ENCODE measurements around the gene CDHR3.

CDHR3 gene

GRCh38 chr7:105963038-105963667 is at the start of gene CDHR3:
Gene CDHR3, plus strand, starts transcription at chr7:105963264. Its CDS starts 55 bp downstream, at chr7:105963319.
- no peaks in the 10 kb centered on the region for H3K4me1 Mint-ChIP-seq
- H3K9me3 Mint-ChIP-seq: no peaks in the 10 kb centered on the region
- DNase-seq: no peak
- H3K36me3 Mint-ChIP-seq (ENCODE audit: low read depth): no peaks in the 10 kb centered on the region
- no peak within 1 kb of the TSS for H3K27ac Mint-ChIP-seq
- no peaks in the 10 kb centered on the region for H3K27me3 Mint-ChIP-seq
- no peak within 1 kb of the TSS for H3K4me3 Mint-ChIP-seq
- no peak for ATAC-seq

GRCh38 chr7:105913947-105914346 is 49.1 kb upstream of the CDHR3 start:
- H3K4me3 Mint-ChIP-seq: no peak overlapping the region
- no peak for DNase-seq
- H3K4me1 Mint-ChIP-seq: peaks cover 3% of the 10 kb centered on the region
- peaks cover 4% of the 10 kb centered on the region for H3K36me3 Mint-ChIP-seq (ENCODE audit: low read depth)
- no peaks in the 10 kb centered on the region for H3K27me3 Mint-ChIP-seq
- no peak overlapping the region for H3K27ac Mint-ChIP-seq
- no peak for ATAC-seq
- H3K9me3 Mint-ChIP-seq: peaks cover 6% of the 10 kb centered on the region

GRCh38 chr7:105916603-105917002 is 46.5 kb upstream of the CDHR3 start:
- DNase-seq (no peak), ATAC-seq (no peak)
- Mint-ChIP-seq H3K27ac (no peak overlapping the region), H3K4me1 (no peaks in the 10 kb centered on the region), H3K27me3 (no peaks in the 10 kb centered on the region), H3K9me3 (no peaks in the 10 kb centered on the region), H3K36me3 (ENCODE audit: low read depth) (no peaks in the 10 kb centered on the region), H3K4me3 (no peak overlapping the region)

DNA sequence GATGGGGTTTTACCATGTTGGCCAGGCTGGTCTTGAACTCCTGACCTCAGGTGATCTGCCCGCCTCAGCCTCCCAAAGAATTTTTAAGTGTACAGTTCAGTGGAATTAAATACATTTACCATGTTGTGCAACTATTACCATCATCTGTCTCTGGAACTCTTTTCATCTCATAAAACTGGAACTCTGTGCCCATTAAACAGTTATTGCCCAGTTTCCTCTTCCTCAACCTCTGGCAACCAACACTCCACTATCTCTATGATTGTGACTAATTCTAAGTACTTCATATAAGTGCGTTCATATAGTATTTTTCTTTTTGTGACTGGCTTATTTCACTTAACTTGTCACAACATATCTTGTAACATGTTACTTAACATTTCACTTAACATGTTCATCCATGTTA is 45.4 kb upstream of the CDHR3 start:
- H3K4me1 Mint-ChIP-seq: no peaks in the 10 kb centered on the region
- DNase-seq: no peak
- no peaks in the 10 kb centered on the region for H3K27me3 Mint-ChIP-seq
- H3K36me3 Mint-ChIP-seq (ENCODE audit: low read depth): no peaks in the 10 kb centered on the region
- no peak overlapping the region for H3K27ac Mint-ChIP-seq
- no peaks in the 10 kb centered on the region for H3K9me3 Mint-ChIP-seq
- no peak for ATAC-seq
- no peak overlapping the region for H3K4me3 Mint-ChIP-seq

DNA sequence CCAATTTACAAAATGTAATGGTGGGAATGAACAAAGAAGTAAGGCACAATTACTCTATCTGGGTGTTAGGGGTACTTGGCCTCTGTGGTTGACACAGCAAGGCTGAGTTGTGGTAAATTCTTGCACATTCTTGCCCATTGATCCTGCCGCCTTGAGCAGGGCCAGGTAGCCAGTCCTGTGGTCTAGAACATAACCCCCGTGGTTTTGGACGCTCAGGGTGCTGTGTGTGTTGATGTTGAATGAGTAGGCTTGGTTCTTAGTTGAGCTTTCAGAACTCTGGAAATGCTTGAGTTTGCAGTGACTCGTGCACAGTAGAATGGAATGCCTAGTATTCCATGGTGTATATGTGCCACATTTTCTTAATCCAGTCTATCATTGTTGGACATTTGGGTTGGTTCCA is 42.3 kb upstream of the CDHR3 start:
- Mint-ChIP-seq H3K9me3 (no peaks in the 10 kb centered on the region), H3K4me3 (no peak overlapping the region), H3K27me3 (no peaks in the 10 kb centered on the region), H3K27ac (no peak overlapping the region), H3K36me3 (ENCODE audit: low read depth) (peaks cover 4% of the 10 kb centered on the region), H3K4me1 (peaks cover 22% of the 10 kb centered on the region)
- ATAC-seq (no peak), DNase-seq (no peak)

DNA sequence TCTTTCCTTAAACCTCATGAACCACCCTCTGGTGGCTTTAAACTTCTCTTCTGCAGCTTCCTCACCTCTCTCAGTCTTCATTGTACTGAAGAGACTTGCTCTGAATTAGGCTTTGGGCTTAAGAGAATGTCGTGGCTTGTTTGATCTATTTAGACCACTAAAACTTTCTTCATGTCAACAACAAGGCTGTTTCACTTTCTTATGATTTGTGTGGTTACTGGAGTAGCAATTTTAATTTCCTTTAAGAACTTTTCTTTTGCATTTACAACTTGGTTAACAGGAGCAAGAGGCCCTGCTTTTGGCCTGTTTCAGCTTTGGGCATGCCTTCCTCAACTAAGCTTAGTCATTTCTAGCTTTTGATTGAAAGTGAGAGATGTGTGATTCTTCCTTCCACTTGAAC is 38.1 kb upstream of the CDHR3 start:
- Mint-ChIP-seq H3K4me3 (no peak overlapping the region), H3K27me3 (peaks cover 3% of the 10 kb centered on the region), H3K27ac (peak overlapping the region; percentile 28)

GRCh38 chr7:105926131-105926530 is 36.9 kb upstream of the CDHR3 start:
- ATAC-seq: no peak
- H3K9me3 Mint-ChIP-seq: no peaks in the 10 kb centered on the region
- no peak overlapping the region for H3K4me3 Mint-ChIP-seq
- H3K36me3 Mint-ChIP-seq (ENCODE audit: low read depth): peaks cover 4% of the 10 kb centered on the region
- peaks cover 31% of the 10 kb centered on the region for H3K4me1 Mint-ChIP-seq
- peaks cover 3% of the 10 kb centered on the region for H3K27me3 Mint-ChIP-seq
- no peak for DNase-seq
- no peak overlapping the region for H3K27ac Mint-ChIP-seq

More for the DNA sequence above, 38.1 kb upstream of the CDHR3 start:
- Mint-ChIP-seq H3K4me1 (peaks cover 31% of the 10 kb centered on the region), H3K36me3 (ENCODE audit: low read depth) (peaks cover 4% of the 10 kb centered on the region), H3K9me3 (no peaks in the 10 kb centered on the region)
- ATAC-seq (peak; percentile 89), DNase-seq (no peak)

DNA sequence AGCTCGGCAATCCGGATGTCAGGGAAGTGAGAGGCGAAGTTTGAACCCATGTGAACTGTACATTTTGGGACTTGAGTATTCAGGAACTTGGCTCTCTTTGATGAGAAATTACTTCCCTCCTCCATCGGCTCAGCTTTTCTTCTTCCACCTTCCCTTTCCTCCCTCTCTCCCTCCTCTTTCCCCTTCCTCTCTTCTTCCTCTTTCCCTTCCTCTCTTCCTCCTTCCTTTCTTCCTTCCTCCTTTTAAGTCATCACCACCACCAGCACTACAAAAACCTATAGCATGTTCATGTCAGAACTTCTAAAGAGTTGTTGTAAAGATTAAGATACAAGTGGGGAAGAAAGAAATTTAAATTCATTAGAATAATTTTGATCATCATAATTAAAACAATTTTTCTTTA is 31.9 kb upstream of the CDHR3 start:
- Mint-ChIP-seq H3K27me3 (peaks cover 5% of the 10 kb centered on the region), H3K4me3 (no peak overlapping the region), H3K36me3 (ENCODE audit: low read depth) (no peaks in the 10 kb centered on the region), H3K27ac (no peak overlapping the region), H3K4me1 (peaks cover 8% of the 10 kb centered on the region), H3K9me3 (no peaks in the 10 kb centered on the region)
- DNase-seq (no peak), ATAC-seq (no peak)

DNA sequence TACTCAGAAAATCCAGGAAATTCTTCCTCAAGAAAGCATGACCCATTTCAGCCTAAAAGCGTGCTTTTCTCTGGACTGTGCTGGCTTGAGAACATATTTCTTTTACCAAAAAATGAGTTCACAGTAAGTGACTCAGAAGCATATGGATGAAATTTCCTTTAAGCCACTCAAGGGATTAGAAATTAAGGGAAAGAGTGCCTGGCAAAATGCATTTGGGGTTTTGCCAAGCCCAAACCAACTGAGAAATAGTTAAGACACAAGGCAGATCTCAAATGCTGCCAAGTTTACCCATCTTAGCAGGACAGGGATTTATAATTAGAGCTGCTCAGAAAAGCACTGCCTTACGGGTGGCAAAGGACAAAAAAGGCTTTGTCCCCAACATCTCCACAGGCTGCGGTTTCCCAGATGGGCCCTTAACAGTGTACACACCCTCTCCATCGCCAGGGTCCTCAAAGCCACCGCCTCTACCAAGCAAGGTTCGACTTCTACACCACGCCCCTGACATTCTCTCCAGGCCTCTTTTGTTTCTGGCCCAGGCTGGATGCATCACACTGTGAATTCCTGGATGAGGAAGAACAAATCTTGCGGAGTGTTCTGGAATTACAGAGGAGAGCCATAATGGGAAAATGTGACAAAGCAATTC is 30.1 kb upstream of the CDHR3 start:
- Mint-ChIP-seq H3K36me3 (ENCODE audit: low read depth) (no peaks in the 10 kb centered on the region), H3K27ac (no peak overlapping the region), H3K27me3 (peaks cover 2% of the 10 kb centered on the region), H3K4me1 (peaks cover 3% of the 10 kb centered on the region), H3K4me3 (no peak overlapping the region), H3K9me3 (no peaks in the 10 kb centered on the region)
- DNase-seq (no peak), ATAC-seq (no peak)

DNA sequence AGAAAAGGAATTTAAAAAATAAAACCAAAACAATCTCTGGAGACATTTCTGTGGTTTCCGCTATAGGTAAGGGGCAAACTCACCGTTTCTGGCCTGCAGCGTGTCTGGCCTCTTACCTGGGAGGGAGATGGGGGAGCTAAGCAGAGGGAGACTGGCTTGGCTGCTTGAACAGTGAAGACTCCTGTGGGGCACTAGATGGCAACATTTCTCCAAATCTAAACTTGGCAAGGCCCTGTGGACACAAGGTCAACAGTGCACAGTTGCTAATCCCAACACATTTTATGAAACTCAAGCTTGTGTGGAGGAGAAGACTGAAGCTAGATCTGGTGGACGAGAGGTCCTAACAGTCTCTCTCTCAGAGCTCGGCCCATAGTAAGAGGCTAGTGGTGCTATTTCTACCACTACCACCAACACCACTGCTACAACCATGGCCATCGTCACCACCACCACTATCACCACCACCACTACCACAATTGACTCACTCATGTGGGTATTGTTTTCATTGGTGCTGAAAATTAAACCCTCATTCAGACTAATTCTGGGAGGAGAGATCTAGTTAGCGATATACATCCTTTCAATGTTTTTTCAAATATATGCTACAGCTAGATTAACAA is 28.4 kb upstream of the CDHR3 start:
- peaks cover 2% of the 10 kb centered on the region for H3K27me3 Mint-ChIP-seq
- H3K4me3 Mint-ChIP-seq: no peak overlapping the region
- H3K36me3 Mint-ChIP-seq (ENCODE audit: low read depth): no peaks in the 10 kb centered on the region
- H3K9me3 Mint-ChIP-seq: no peaks in the 10 kb centered on the region
- peaks cover 3% of the 10 kb centered on the region for H3K4me1 Mint-ChIP-seq
- DNase-seq: no peak
- H3K27ac Mint-ChIP-seq: no peak overlapping the region
- peak; percentile 36 for ATAC-seq

- Mint-ChIP-seq H3K27ac (no peak overlapping the region), H3K36me3 (ENCODE audit: low read depth) (no peaks in the 10 kb centered on the region), H3K9me3 (no peaks in the 10 kb centered on the region), H3K4me3 (no peak overlapping the region), H3K4me1 (peaks cover 3% of the 10 kb centered on the region), H3K27me3 (peaks cover 2% of the 10 kb centered on the region)
- DNase-seq (no peak), ATAC-seq (no peak)
Observed at GRCh38 chr7:105935250-105935649, 27.8 kb upstream of the CDHR3 start.

DNA sequence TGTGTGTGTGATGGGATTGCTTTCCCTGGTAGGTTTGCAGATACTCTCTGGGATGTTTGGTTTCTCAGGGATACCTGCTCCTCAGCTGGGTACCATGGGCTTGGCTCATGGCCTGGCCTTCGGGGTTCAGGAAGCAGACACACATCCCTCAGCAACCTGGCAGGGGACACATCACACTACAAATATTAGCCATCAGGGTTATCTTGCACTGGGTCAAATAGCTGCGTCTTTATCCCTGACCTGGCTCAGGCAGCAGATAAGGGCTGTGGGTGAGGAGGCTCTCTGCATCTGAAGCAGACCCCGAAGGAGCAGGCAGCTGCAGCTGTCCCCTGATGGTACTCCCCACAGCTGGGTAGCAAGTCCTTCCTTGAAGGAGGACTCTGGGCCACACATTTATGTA is 25.7 kb upstream of the CDHR3 start:
- Mint-ChIP-seq H3K4me1 (peaks cover 3% of the 10 kb centered on the region), H3K27me3 (no peaks in the 10 kb centered on the region), H3K36me3 (ENCODE audit: low read depth) (no peaks in the 10 kb centered on the region), H3K9me3 (no peaks in the 10 kb centered on the region), H3K27ac (no peak overlapping the region), H3K4me3 (no peak overlapping the region)
- ATAC-seq (no peak), DNase-seq (no peak)

DNA sequence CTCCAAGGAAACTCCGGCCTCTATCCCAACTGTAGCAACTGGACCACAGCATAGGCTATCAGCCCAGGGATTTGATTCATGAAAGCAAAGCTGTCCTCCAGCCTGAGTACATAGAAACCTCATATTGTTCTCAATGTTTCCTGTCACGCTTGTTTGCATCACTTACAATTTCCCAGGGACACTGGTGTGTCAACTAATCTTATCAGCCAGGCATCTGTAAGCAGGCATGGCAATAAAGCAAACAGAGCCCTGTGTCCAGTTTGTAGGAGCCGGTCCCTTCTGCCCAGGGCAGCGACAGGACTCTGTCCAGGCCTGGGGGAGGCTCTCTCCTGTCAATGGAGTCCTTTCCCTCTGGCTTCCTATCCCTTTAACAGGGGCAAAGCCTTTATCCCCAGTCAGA is 23.0 kb upstream of the CDHR3 start:
- H3K36me3 Mint-ChIP-seq (ENCODE audit: low read depth): no peaks in the 10 kb centered on the region
- DNase-seq: no peak
- H3K4me3 Mint-ChIP-seq: no peak overlapping the region
- no peaks in the 10 kb centered on the region for H3K27me3 Mint-ChIP-seq
- H3K4me1 Mint-ChIP-seq: peaks cover 3% of the 10 kb centered on the region
- H3K27ac Mint-ChIP-seq: no peak overlapping the region
- no peaks in the 10 kb centered on the region for H3K9me3 Mint-ChIP-seq
- no peak for ATAC-seq

DNA sequence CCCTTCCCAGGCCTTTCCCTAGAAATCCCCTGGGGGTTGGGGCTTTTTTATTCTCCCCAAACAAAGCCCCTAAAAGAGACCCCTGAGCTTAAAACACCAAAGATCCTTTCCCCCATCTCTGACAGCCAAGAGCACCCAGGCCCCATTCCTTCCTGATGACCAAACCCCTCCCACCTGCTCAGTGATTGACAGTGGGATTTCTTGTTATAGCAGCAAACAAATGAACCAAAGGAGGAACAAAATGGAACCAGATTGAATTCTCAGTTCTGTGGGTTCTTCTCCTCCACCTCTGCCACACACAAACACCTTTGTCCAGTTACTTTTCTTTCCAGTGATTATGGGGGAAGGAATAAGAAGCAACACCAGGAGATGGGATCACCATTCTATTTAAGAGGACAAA is 21.5 kb upstream of the CDHR3 start:
- no peak for DNase-seq
- no peak overlapping the region for H3K4me3 Mint-ChIP-seq
- no peak overlapping the region for H3K27ac Mint-ChIP-seq
- ATAC-seq: no peak
- H3K27me3 Mint-ChIP-seq: no peaks in the 10 kb centered on the region
- H3K9me3 Mint-ChIP-seq: no peaks in the 10 kb centered on the region
- no peaks in the 10 kb centered on the region for H3K36me3 Mint-ChIP-seq (ENCODE audit: low read depth)
- H3K4me1 Mint-ChIP-seq: no peaks in the 10 kb centered on the region

- Mint-ChIP-seq H3K27me3 (no peaks in the 10 kb centered on the region), H3K27ac (no peak overlapping the region), H3K4me3 (no peak overlapping the region), H3K4me1 (no peaks in the 10 kb centered on the region), H3K36me3 (ENCODE audit: low read depth) (no peaks in the 10 kb centered on the region), H3K9me3 (no peaks in the 10 kb centered on the region)
- no peak for DNase-seq
- ATAC-seq: no peak
Observed at GRCh38 chr7:105943486-105943885, 19.6 kb upstream of the CDHR3 start.
